Measurements from ENCODE around the gene DOK1.

The DOK1 gene

DNA sequence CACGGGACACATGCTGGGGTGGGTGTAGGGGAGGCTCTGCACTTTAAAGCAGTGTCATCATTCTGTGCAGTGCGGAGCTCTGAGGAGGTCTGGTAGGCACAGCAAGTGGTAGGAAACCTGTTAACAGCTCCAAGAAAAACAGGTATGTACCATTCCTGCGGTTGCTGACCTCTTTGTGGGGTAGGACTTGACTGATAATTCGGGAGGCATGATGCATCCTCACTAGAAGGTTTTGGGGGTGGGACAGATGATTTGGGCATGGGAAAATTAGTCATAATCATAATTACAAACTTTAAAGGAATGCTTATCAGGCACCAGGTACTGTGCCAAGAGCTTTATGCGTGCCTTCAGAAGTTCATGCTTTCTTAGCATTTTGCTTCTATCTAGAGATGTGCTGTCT is 9.7 kb downstream of the DOK1 start:
- Histone ChIP-seq H3K27ac (ENCODE audit: low read depth, low read length) (no peak overlapping the region), H3K9ac (ENCODE audit: low read length) (no peak overlapping the region), H3K36me3 (ENCODE audit: insufficient read depth, low read length) (no peaks in the 10 kb centered on the region), H3K4me1 (ENCODE audit: insufficient read depth, low read length) (no peaks in the 10 kb centered on the region), H3K27me3 (ENCODE audit: control insufficient read depth in 1 of 2, insufficient read depth in 2 of 2, low read length in 2 of 2) (no peaks in the 10 kb centered on the region), H3K4me3 (ENCODE audit: low read depth in 1 of 2, low read length in 2 of 2) (no peak overlapping the region), H3K9me3 (ENCODE audit: low read length) (no peaks in the 10 kb centered on the region)

DNA sequence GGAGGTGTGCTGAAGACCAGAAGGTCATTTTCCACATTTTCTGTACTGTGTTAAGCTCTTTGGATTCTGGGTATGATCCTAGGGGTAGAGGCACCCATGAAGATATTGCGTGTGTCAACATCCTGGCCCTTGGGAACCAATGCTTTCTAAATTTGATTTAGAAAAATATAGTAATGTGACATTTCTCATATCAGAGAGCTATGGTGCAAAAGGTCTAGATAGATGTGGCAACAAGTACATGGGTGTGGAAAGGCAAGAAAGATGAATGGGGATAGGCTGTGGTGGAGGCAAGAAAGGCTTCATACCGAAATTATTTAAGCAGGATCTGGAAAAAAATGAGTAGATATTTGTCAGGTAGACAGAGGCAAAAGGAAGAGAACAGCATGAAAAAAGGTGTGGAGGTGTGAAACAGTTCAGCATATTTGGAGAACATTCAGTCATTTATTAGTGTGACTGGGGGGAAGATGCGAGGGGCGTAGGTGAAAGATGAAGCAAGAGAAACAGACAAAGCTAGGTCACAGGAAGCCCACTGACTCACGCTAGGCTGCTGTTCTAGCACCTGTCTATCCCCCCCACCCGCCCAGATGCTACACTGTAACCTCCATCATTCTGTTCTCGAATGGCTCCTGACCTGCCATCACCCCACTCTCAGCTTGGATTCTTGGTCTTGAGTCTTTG is 11.7 kb downstream of the DOK1 start:
- H3K27ac ChIP-seq (ENCODE audit: low read depth, low read length): no peak overlapping the region
- no peak overlapping the region for H3K9ac ChIP-seq (ENCODE audit: low read length)
- H3K27me3 ChIP-seq (ENCODE audit: control insufficient read depth in 1 of 2, insufficient read depth in 2 of 2, low read length in 2 of 2): no peaks in the 10 kb centered on the region
- H3K4me1 ChIP-seq (ENCODE audit: insufficient read depth, low read length): no peaks in the 10 kb centered on the region
- H3K4me3 ChIP-seq (ENCODE audit: low read depth in 1 of 2, low read length in 2 of 2): no peak overlapping the region
- H3K9me3 ChIP-seq (ENCODE audit: low read length): no peaks in the 10 kb centered on the region
- H3K36me3 ChIP-seq (ENCODE audit: insufficient read depth, low read length): no peaks in the 10 kb centered on the region

DNA sequence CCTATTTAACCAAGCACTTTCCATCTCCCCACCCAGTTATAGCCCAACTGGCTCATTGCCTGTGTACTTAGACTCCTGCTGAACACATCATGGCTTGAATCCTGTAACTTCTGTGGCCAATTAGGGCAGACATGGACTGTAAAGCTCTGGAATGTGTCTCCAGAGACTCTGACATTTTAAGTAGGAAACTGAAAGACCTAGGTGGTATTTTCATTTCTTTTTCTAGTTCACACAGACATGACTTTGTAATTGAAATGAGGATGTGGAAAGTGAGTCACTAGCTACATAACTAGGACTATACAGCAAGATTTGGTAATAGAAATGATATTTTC is 12.2 kb downstream of the DOK1 start:
- Histone ChIP-seq H3K27me3 (ENCODE audit: control insufficient read depth in 1 of 2, insufficient read depth in 2 of 2, low read length in 2 of 2) (no peaks in the 10 kb centered on the region), H3K4me3 (ENCODE audit: low read depth in 1 of 2, low read length in 2 of 2) (no peak overlapping the region), H3K27ac (ENCODE audit: low read depth, low read length) (no peak overlapping the region), H3K9me3 (ENCODE audit: low read length) (no peaks in the 10 kb centered on the region), H3K9ac (ENCODE audit: low read length) (no peak overlapping the region), H3K36me3 (ENCODE audit: insufficient read depth, low read length) (no peaks in the 10 kb centered on the region), H3K4me1 (ENCODE audit: insufficient read depth, low read length) (no peaks in the 10 kb centered on the region)

DNA sequence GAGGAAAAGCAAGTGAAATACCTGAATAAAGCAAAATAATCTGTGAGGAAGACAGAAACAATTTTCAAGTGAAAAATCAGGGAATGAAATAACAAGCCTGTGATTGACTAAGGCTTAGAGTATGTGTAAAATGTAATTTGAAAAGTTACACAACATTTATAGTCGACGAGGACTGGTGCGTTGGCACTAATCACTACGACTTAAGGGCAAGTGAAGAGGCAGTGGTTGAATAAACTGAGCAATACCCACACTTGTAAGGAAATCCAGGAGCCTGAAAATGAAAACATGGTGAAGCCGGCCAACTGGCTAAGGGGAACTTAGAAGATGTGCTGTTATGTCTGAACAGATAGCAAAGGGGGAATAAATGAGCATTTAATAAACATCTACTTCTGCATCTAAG is 13.4 kb downstream of the DOK1 start:
- Histone ChIP-seq H3K9me3 (ENCODE audit: low read length) (no peaks in the 10 kb centered on the region), H3K4me1 (ENCODE audit: insufficient read depth, low read length) (no peaks in the 10 kb centered on the region), H3K4me3 (ENCODE audit: low read depth in 1 of 2, low read length in 2 of 2) (no peak overlapping the region), H3K9ac (ENCODE audit: low read length) (no peak overlapping the region), H3K27me3 (ENCODE audit: control insufficient read depth in 1 of 2, insufficient read depth in 2 of 2, low read length in 2 of 2) (no peaks in the 10 kb centered on the region), H3K36me3 (ENCODE audit: insufficient read depth, low read length) (no peaks in the 10 kb centered on the region), H3K27ac (ENCODE audit: low read depth, low read length) (no peak overlapping the region)

DNA sequence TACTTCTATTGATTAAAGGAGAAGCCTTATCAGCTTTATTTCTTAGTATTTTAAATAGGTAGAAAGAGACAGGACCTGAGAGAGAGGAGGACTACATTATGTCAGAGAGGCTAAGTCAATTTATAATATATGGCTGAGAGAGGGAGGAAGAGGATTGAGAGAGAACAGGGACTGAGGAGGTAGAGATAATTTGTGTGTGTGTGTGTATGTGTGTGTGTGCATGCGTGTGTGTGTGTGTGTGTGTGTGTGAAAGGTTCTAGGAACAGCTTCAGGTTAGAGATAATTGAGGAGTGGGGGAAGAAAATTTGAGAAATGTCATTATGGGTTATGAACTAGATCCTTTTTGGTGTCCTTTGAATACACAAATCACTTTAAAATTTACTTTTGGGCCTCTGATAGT is 15.2 kb downstream of the DOK1 start:
- Histone ChIP-seq H3K27me3 (ENCODE audit: control insufficient read depth in 1 of 2, insufficient read depth in 2 of 2, low read length in 2 of 2) (no peaks in the 10 kb centered on the region), H3K9me3 (ENCODE audit: low read length) (no peaks in the 10 kb centered on the region), H3K4me1 (ENCODE audit: insufficient read depth, low read length) (no peaks in the 10 kb centered on the region), H3K36me3 (ENCODE audit: insufficient read depth, low read length) (no peaks in the 10 kb centered on the region), H3K27ac (ENCODE audit: low read depth, low read length) (no peak overlapping the region), H3K4me3 (ENCODE audit: low read depth in 1 of 2, low read length in 2 of 2) (no peak overlapping the region), H3K9ac (ENCODE audit: low read length) (no peak overlapping the region)

DNA sequence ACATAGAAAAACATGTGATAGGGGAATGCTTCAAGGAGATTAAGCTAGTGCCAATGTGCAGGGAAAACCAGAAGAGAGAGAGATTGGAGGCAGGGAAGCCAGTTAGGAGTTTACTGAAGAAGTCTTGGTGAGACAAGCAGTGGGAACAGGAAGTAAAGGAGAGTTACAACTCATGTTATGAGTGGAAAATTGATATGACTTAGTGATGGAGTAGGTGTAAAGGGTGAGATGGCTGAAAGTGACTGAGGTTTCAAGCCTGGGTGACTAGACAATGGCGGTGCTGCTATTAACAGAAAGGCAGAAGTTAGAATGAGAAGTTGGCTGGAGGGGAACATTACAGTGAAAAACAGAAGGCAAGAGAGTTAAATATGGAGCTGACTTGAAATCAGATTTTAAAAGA is 16.5 kb downstream of the DOK1 start:
- no peak overlapping the region for H3K4me3 ChIP-seq (ENCODE audit: low read depth in 1 of 2, low read length in 2 of 2)
- no peaks in the 10 kb centered on the region for H3K9me3 ChIP-seq (ENCODE audit: low read length)
- no peak overlapping the region for H3K9ac ChIP-seq (ENCODE audit: low read length)
- no peaks in the 10 kb centered on the region for H3K36me3 ChIP-seq (ENCODE audit: insufficient read depth, low read length)
- no peak overlapping the region for H3K27ac ChIP-seq (ENCODE audit: low read depth, low read length)
- H3K4me1 ChIP-seq (ENCODE audit: insufficient read depth, low read length): no peaks in the 10 kb centered on the region
- no peaks in the 10 kb centered on the region for H3K27me3 ChIP-seq (ENCODE audit: control insufficient read depth in 1 of 2, insufficient read depth in 2 of 2, low read length in 2 of 2)

DNA sequence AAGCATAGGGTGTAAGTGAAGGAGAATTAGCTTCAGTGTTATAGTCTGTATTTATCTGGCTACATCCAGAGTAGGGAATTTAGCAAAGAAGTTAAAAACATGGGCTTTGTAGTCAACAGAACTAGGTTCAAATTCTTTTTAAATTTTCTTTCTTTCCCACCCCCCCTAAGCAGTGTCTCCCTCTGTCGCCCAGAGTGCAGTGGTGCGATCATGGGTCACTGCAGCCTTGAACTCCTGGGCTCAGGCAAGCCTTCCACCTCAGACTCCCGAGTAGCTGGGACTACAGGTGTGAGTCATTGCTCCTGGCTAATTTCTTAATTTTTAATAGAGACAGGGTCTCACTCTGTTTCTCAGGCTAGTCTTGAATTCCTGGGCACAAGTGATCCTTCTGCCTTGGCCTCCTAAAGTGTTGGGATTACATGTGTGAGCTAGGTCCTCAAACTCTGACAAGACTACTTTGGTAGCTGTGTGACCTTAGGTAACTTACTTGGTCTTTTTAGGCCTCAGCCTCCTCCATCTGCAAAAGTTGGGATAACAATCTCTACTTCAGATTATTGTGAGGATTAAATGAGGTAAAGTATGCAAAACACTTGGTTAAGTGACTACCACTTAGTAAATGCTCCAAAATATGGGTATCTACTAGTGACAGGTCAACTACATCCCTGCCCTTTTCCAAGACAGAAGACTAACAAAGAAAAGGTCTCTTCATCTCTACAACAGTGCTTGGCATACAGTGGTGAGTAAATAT is 17.8 kb downstream of the DOK1 start:
- H3K27ac ChIP-seq (ENCODE audit: low read depth, low read length): no peak overlapping the region
- no peaks in the 10 kb centered on the region for H3K4me1 ChIP-seq (ENCODE audit: insufficient read depth, low read length)
- H3K9me3 ChIP-seq (ENCODE audit: low read length): no peaks in the 10 kb centered on the region
- no peaks in the 10 kb centered on the region for H3K36me3 ChIP-seq (ENCODE audit: insufficient read depth, low read length)
- no peaks in the 10 kb centered on the region for H3K27me3 ChIP-seq (ENCODE audit: control insufficient read depth in 1 of 2, insufficient read depth in 2 of 2, low read length in 2 of 2)
- H3K9ac ChIP-seq (ENCODE audit: low read length): no peak overlapping the region
- no peak overlapping the region for H3K4me3 ChIP-seq (ENCODE audit: low read depth in 1 of 2, low read length in 2 of 2)

DNA sequence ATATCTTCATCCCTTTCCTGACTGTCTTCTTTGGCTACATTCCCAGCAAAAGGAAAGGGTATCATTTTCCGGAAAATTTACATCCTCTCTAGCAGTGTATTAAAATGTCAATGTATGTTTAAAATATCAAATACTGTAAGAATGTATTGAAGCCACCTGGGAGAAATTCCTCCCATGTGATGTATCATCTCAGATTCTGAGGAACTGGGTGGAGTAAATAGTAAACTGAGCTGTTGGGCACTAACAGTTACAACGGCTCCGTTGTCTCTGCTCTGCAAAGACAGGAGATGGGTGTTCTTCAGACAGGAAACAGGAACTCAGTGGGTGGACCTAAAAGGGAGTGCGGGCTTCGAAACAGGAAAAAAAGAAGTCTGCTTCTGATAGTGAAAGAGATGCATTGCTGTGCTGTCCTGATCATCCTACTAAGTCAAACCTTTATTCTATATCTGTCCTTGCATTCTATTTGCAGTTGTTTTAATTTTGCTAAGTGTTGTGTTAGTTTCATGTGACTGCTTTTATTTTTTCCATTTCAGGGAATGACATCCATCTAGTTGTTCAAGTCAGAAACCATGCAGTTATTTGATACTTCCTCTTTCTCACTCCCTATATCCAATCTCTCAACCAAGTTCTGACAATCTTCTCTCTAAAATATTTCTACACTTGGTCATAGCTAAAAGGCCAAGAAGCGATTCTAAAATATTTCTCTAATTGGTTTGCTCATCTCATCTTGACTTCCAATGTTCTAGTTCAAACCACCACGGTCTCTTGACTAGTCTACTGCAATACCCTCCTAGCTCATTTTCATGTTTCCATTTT is 19.4 kb downstream of the DOK1 start:
- peaks cover 0 to 2% of the 10 kb centered on the region in 2 donors for H3K27me3 ChIP-seq (ENCODE audit: control insufficient read depth in 1 of 2, insufficient read depth in 2 of 2, low read length in 2 of 2)
- H3K36me3 ChIP-seq (ENCODE audit: insufficient read depth, low read length): no peaks in the 10 kb centered on the region
- no peak overlapping the region for H3K9ac ChIP-seq (ENCODE audit: low read length)
- no peak overlapping the region for H3K27ac ChIP-seq (ENCODE audit: low read depth, low read length)
- no peak overlapping the region for H3K4me3 ChIP-seq (ENCODE audit: low read depth in 1 of 2, low read length in 2 of 2)
- H3K9me3 ChIP-seq (ENCODE audit: low read length): no peaks in the 10 kb centered on the region
- no peaks in the 10 kb centered on the region for H3K4me1 ChIP-seq (ENCODE audit: insufficient read depth, low read length)

DNA sequence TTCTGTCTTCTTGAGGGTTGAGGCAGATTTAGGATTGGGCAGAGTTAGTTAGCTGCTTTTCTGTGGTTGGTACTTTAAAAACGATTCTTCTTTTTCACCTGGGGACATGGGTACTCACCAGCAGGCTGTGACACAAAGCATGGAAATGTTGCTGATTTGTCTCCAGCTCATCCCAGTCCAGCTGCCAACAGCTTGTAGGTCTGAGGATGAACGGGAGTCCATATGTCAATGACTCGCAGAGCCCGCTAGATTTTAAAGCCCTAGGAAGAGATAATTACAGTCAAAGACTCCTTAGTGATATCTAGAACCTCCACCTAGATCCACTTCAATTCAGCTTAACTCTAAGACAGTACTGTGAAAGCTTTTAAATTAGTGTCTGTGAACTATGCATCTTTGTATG is 20.8 kb downstream of the DOK1 start:
- Histone ChIP-seq H3K27me3 (ENCODE audit: control insufficient read depth in 1 of 2, insufficient read depth in 2 of 2, low read length in 2 of 2) (peaks cover 0 to 3% of the 10 kb centered on the region in 2 donors), H3K36me3 (ENCODE audit: insufficient read depth, low read length) (no peaks in the 10 kb centered on the region), H3K9me3 (ENCODE audit: low read length) (no peaks in the 10 kb centered on the region), H3K27ac (ENCODE audit: low read depth, low read length) (no peak overlapping the region), H3K9ac (ENCODE audit: low read length) (no peak overlapping the region), H3K4me3 (ENCODE audit: low read depth in 1 of 2, low read length in 2 of 2) (no peak overlapping the region), H3K4me1 (ENCODE audit: insufficient read depth, low read length) (no peaks in the 10 kb centered on the region)

DNA sequence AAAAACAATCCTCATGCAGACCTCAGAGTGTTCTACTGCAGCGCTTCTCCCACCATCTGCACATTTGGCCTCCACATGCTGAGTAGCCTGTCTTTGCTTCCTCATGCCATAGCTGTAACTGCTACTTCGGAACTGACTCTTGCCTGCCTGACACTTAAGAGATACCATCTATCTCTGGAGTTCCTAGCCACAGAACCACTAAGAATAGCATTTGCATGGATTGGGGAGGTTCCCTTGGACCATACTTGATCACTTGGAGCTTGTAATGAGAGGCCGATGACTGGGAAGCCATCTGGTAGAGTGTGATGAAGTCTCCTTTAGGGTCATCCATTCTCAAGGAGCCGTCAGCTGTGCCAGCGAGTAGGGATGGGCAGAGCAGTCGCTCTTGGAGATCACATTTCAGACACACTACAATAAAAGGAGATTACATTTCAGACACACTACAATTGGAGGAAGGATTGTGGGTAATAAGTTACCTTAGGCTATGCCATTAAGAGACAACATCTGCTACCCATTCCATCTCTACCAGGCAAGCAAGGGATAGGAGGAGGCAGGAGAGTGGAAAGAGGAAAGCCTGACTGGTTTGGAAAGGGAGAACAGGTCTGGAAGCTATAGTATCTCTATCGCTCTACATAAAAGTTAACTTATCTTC is 21.8 kb downstream of the DOK1 start:
- Histone ChIP-seq H3K4me1 (ENCODE audit: insufficient read depth, low read length) (no peaks in the 10 kb centered on the region), H3K27ac (ENCODE audit: low read depth, low read length) (no peak overlapping the region), H3K9ac (ENCODE audit: low read length) (no peak overlapping the region)

DNA sequence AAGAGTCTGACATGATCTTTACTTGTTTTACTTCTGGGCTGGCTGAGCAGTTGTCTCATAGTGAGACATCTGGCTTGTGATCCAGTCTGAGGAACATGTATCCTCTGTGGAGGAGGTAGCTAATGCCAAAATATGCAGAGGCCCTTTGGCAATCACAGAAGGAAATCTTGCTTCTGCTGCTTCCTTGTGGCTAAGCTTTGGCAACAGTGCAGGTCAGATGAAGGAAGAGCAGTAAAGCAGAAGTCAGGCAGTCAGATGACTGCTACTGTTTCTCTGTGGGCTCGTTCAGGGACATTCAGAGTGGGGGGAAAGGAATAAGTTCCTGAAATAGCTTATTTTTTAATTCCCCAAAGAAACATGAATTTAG is 22.3 kb downstream of the DOK1 start:
- Histone ChIP-seq H3K27me3 (ENCODE audit: control insufficient read depth in 1 of 2, insufficient read depth in 2 of 2, low read length in 2 of 2) (peaks cover 0 to 3% of the 10 kb centered on the region in 2 donors), H3K27ac (ENCODE audit: low read depth, low read length) (no peak overlapping the region), H3K9ac (ENCODE audit: low read length) (no peak overlapping the region), H3K9me3 (ENCODE audit: low read length) (no peaks in the 10 kb centered on the region), H3K36me3 (ENCODE audit: insufficient read depth, low read length) (no peaks in the 10 kb centered on the region), H3K4me1 (ENCODE audit: insufficient read depth, low read length) (no peaks in the 10 kb centered on the region), H3K4me3 (ENCODE audit: low read depth in 1 of 2, low read length in 2 of 2) (no peak overlapping the region)

More for the DNA sequence above, 21.8 kb downstream of the DOK1 start:
- H3K27me3 ChIP-seq (ENCODE audit: control insufficient read depth in 1 of 2, insufficient read depth in 2 of 2, low read length in 2 of 2): peaks cover 0 to 3% of the 10 kb centered on the region in 2 donors
- no peak overlapping the region for H3K4me3 ChIP-seq (ENCODE audit: low read depth in 1 of 2, low read length in 2 of 2)
- no peaks in the 10 kb centered on the region for H3K36me3 ChIP-seq (ENCODE audit: insufficient read depth, low read length)
- H3K9me3 ChIP-seq (ENCODE audit: low read length): no peaks in the 10 kb centered on the region

Measured in muscle layer of colon (tissue), 2 donors.